SJSA1 (cell line): ENCODE data around the gene PIH1D1. TPM values are rescaled to one million over a fixed set of nuclear protein-coding genes. Genes with fewer than 3 reads are reported as not detected.
"Not testable (repeated sequence)": the region's sequence is repeated elsewhere in the genome, so short reads cannot be mapped to it uniquely, and the experiment has no call there.

ENCODE experiments used
- DNase-seq, 2 experiments: peaks; one replicate each; pipeline ENCODE4 v3.0.0-alpha.2; 2015 to 2020; ENCODE audit warnings: low spot score in 2 of 2, low read depth in 1 of 2
- H3K27ac ChIP-seq: fragments of 250-450 bp; sonication (Bioruptor Pico); 2 replicates; pipeline ENCODE4 v1.5.1; 2020; ENCODE audit warnings: mild to moderate bottlenecking, moderate library complexity
- H3K27me3 ChIP-seq: fragments of 250-450 bp; sonication (Bioruptor Pico); replicated peaks from 2 replicates; pipeline ENCODE4 v1.5.1; 2020; ENCODE audit warnings: mild to moderate bottlenecking, moderate library complexity
- H3K36me3 ChIP-seq: fragments of 250-450 bp; sonication (Bioruptor Pico); 2 replicates; pipeline ENCODE4 v1.5.1; 2020; ENCODE audit warnings: mild to moderate bottlenecking
- H3K4me1 ChIP-seq: fragments of 250-450 bp; sonication (Bioruptor Pico); replicated peaks from 2 replicates; pipeline ENCODE4 v1.6.1; 2021; ENCODE audit warnings: mild to moderate bottlenecking
- H3K4me3 ChIP-seq: fragments of 250-450 bp; sonication (Bioruptor Pico); 2 replicates; pipeline ENCODE4 v1.5.1; 2020; ENCODE audit warnings: mild to moderate bottlenecking
- H3K9me3 ChIP-seq: fragments of 250-450 bp; sonication (Bioruptor Pico); replicated peaks from 2 replicates; pipeline ENCODE4 v1.5.1; 2020; ENCODE audit warnings: mild to moderate bottlenecking
- total RNA-seq: library from RNA; depleted of rRNA; stranded (reverse); fragments of >200 nt; shearing (Covaris generic); gene quantifications from 2 replicates; pipeline ENCODE4 v1.2.3, GENCODE V29; 2014

Gene PIH1D1
- total RNA-seq, 1 experiment from 2014 or later, result 78.2 TPM

DNA sequence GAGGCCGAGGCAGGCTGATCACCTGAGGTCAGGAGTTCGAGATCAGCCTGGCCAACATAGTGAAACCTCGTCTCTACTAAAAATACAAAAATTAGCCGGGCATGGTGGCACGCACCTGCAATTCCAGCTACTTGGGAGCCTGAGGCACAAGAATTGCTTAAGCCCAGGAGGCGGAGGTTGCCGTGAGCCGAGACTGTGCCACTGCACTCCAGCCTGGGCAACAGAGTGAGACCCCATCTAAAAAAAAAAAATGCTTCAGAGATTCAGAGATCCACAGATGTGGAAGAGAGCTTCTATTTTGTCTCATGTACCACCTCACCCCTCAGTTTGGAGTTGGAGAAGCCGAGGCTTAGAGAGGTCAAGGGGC, 21.9 kb upstream of the PIH1D1 start:
- peaks cover 11% of the 10 kb centered on the region for H3K36me3 ChIP-seq
- peak overlapping the region; percentile 53 for H3K4me3 ChIP-seq
- not testable (repeated sequence) for H3K27ac ChIP-seq, H3K27me3 ChIP-seq, H3K4me1 ChIP-seq, DNase-seq, H3K9me3 ChIP-seq

DNA sequence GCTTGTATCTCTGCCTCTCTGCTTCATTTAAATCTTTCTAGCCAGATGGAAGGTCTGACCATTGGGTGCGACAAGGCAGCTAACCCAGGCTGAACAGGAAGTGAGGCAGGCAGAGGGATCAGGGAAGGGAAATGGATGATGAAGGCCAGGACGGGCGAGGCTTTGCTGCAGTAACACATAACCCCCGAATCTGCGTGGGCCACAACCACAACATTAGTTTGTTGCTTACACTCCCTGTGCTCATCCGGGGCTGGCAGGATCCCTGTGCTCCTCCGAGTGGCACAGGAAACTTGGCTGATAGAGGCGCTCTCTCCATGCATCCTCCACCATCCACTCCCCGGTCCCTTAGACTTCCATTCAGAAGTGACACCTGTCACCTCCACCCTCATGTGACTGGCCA, 21.3 kb upstream of the PIH1D1 start:
- peaks cover 11% of the 10 kb centered on the region for H3K36me3 ChIP-seq
- H3K27ac ChIP-seq, result no peak overlapping the region
- no peaks in the 10 kb centered on the region for H3K9me3 ChIP-seq
- no peaks in the 10 kb centered on the region for H3K27me3 ChIP-seq
- H3K4me3 ChIP-seq, result no peak overlapping the region
- peaks cover 4% of the 10 kb centered on the region for H3K4me1 ChIP-seq
- no peak for DNase-seq

DNA sequence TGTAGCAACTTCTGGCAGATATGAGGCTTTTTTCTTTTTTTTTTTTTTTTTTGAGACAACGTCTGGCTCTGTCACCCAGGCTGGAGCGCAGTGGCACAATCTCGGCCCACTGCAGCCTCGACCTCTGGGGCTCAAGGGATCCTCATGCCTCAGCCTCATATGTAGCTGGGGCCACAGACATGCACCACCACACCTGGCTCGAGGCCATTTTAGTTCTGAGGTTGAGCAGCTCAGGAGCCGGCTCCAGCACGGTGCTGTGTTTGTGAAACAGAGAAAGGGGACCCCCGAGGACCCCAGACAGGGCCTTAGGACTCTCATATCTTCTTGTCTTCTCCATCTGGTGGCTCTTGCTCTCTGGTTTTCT, 19.0 kb upstream of the PIH1D1 start:
- Histone ChIP-seq H3K27me3 (no peaks in the 10 kb centered on the region), H3K36me3 (peaks cover 16% of the 10 kb centered on the region), H3K9me3 (no peaks in the 10 kb centered on the region), H3K4me3 (no peak overlapping the region), H3K27ac (no peak overlapping the region), H3K4me1 (peaks cover 4% of the 10 kb centered on the region)
- no peak for DNase-seq

DNA sequence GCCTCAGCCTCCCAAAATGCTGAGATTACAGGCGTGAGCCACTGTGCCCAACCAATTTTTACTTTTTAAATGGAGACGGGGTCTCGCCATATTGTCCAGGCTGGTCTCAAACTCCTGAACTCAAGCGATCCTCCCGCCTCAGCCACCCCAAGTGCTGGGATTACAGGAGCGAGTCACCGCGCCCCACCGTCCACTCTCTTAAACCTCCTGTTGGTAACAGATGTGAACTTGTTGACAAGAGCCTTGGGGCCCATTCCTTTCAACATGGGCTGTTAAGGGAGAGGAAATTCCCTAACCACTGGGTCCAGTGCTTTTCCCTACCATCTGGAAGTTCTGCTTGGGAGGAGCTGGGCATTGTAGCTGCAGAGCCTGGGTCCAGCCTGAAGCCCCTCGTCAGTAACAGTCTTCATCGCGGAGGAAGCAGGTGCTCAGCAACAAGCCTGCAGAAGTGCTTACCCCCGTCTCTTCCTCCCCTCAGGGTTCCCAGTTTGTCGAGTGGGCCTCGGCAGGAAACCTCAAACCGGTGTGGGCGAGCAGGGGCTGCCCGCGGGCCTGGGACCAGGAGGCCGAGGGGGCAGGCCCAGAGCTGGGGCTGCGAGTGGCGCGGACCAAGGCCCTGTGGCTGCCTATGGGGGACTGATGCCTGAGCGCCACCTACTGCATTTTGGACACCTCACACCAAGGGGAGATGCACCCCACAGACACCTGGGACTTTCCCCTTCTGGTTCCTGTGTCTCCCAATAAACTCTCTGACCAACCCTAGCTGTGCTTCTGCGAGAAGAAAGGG, 18.4 kb upstream of the PIH1D1 start:
- H3K4me1 ChIP-seq, result peaks cover 4% of the 10 kb centered on the region
- DNase-seq, result no peak
- H3K27me3 ChIP-seq, result no peaks in the 10 kb centered on the region
- peaks cover 21% of the 10 kb centered on the region for H3K36me3 ChIP-seq
- H3K4me3 ChIP-seq, result no peak overlapping the region
- H3K27ac ChIP-seq, result no peak overlapping the region
- no peaks in the 10 kb centered on the region for H3K9me3 ChIP-seq

DNA sequence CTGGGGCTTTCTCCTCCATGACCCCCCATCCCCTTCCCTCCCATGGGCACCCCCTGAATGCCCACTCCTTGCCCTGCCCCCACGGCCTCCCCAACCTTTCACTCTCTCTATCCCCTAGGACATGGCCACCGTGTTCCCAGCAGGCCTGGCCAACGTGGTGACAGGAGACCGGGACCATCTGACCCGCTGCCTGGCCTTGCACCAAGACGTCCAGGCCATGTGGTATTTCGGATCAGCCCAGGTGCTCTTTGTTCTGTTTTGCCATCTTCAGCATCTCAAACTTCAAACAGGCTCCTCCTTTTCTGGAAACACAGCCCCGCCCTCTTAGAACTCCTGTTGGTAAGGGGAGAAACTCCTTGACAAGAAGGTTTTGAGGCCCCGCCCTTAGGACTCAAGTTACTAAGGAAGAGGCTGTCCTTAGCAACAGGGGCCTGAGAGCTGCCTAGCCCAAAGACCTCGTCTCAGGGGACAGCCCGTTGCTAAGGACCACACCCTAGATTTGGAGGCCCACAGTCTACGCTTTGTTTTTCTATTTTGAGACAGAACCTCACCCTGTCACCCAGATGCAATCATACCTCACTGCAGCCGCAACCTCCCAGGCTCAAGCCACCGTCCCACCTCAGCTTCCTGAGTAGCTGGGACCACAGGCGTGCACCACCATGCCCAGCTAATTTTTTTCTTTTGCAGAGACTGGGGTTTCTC, 17.3 kb upstream of the PIH1D1 start:
- H3K27me3 ChIP-seq, result no peaks in the 10 kb centered on the region
- H3K27ac ChIP-seq, result no peak overlapping the region
- peaks cover 4% of the 10 kb centered on the region for H3K4me1 ChIP-seq
- H3K4me3 ChIP-seq, result no peak overlapping the region
- no peaks in the 10 kb centered on the region for H3K9me3 ChIP-seq
- peaks cover 27% of the 10 kb centered on the region for H3K36me3 ChIP-seq
- no peak for DNase-seq

DNA sequence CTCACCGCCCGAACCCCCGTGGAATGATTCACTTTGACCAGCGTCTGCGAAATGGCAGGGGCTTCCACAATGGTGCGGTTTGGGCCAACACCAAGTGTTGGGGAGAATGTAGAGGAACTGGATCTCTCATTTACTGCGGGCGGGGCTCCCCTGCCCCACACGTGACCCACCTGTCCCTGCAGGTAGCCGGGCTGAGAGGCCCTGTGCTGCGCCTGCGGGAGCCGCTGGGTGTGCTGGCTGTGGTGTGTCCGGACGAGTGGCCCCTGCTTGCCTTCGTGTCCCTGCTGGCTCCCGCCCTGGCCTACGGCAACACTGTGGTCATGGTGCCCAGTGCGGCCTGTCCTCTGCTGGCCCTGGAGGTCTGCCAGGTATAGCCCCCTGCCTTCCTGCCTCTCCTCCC, 16.6 kb upstream of the PIH1D1 start:
- no peaks in the 10 kb centered on the region for H3K27me3 ChIP-seq

DNA sequence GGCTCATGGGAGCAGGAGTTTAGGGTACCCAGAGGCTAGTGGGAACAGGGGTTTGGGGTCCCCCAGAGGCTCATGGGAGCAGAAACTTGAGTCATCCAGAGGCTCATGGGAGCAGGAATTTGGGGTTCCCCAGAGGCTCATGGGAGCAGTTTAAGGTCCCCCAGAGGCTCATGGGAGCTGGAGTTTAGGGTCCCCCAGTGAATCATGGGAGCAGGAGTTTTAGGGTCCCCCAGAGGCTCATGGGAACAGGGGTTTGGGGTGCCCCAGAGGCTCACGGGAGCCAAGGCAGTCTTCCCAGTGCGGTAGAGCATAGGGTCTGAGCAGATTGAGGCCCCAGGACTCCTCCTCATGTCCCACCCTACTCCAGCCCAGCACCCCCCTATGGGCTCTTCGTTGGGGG, 13.8 kb upstream of the PIH1D1 start:
- no peak for DNase-seq
- Histone ChIP-seq H3K27me3 (no peaks in the 10 kb centered on the region), H3K4me1 (no peaks in the 10 kb centered on the region), H3K36me3 (peaks cover 29% of the 10 kb centered on the region), H3K9me3 (no peaks in the 10 kb centered on the region), H3K4me3 (no peak overlapping the region), H3K27ac (no peak overlapping the region)

More for the DNA sequence above, 16.6 kb upstream of the PIH1D1 start:
- H3K36me3 ChIP-seq, result peaks cover 29% of the 10 kb centered on the region
- H3K9me3 ChIP-seq, result no peaks in the 10 kb centered on the region
- H3K27ac ChIP-seq, result no peak overlapping the region
- no peak for DNase-seq
- H3K4me3 ChIP-seq, result no peak overlapping the region
- H3K4me1 ChIP-seq, result no peaks in the 10 kb centered on the region

DNA sequence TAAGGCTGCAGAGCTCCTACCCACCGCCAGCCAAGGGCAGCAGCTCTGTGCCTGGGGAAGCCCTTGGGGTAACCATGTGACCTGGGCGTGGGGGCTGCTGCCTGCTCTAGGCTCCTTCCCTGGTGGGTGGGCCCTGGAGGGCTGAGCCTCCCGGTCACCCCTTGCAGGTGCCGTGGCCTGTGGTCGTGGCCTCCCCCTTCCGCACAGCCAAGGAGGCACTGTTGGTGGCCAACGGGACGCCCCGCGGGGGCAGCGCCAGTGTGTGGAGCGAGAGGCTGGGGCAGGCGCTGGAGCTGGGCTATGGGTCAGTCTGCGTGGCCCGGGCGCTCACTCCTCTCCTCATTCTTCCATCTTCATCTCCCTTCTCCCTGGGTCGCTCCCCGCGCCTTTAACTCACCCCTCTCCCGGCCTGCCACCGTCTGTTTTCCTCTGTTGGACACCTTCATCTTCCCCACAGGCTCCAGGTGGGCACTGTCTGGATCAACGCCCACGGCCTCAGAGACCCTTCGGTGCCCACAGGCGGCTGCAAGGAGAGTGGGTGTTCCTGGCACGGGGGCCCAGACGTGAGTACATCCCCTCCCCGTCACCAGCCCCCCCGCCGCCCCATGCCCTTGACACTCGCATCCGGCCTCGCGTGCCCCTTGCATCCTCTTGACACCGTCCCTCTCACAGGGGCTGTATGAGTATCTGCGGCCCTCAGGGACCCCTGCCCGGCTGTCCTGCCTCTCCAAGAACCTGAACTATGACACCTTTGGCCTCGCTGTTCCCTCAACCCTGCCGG, 12.5 kb upstream of the PIH1D1 start:
- Histone ChIP-seq H3K9me3 (no peaks in the 10 kb centered on the region), H3K4me1 (no peaks in the 10 kb centered on the region), H3K4me3 (no peak overlapping the region), H3K36me3 (peaks cover 28% of the 10 kb centered on the region), H3K27ac (no peak overlapping the region), H3K27me3 (no peaks in the 10 kb centered on the region)
- DNase-seq, result no peak

DNA sequence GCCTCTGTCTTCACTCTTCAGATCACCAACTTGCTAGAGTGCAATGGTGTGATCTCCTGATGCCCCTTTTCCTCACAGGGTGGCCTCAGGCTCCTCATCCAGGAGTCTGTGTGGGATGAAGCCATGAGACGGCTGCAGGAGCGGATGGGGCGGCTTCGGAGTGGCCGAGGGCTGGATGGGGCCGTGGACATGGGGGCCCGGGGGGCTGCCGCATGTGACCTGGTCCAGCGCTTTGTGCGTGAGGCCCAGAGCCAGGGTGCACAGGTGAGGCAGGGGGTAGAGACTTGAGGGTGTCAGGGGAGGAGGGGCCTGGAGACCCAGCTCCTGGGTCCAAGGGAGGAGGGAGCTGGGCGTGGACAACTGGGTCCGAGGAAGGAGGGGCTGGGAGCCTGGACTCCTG, 10.9 kb upstream of the PIH1D1 start:
- Histone ChIP-seq H3K27ac (no peak overlapping the region), H3K9me3 (no peaks in the 10 kb centered on the region), H3K4me3 (no peak overlapping the region), H3K4me1 (no peaks in the 10 kb centered on the region), H3K36me3 (peaks cover 23% of the 10 kb centered on the region), H3K27me3 (no peaks in the 10 kb centered on the region)
- no peak for DNase-seq

DNA sequence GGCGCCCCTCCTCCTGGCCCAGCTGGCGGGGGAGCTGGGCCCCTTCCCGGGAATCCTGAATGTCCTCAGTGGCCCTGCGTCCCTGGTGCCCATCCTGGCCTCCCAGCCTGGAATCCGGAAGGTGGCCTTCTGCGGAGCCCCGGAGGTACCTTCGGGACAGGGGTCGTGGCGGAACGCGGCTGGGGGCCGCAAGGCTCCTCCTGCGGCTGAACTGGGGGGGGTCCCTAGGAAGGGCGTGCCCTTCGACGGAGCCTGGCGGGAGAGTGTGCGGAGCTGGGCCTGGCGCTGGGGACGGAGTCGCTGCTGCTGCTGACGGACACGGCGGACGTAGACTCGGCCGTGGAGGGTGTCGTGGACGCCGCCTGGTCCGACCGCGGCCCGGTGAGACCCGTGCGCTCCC, 10.0 kb upstream of the PIH1D1 start:
- DNase-seq, result no peak
- H3K27ac ChIP-seq, result no peak overlapping the region
- H3K9me3 ChIP-seq, result no peaks in the 10 kb centered on the region

DNA sequence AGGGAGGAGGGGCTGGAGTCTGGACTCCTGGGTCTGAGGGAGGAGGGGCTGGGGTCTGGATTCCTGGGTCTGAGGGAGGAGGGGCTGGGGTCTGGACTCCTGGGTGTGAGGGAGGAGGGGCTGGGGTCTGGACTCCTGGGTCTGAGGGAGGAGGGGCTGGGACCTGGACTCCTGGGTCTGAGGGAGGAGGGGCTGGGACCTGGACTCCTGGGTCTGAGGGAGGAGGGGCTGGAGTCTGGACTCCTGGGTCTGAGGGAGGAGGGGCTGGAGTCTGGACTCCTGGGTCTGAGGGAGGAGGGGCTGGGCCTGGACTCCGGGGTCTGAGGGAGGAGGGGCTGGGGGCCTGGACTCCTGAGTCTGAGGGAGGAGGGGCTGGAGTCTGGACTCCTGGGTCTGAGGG, 9.5 kb upstream of the PIH1D1 start:
- not testable (repeated sequence) for H3K9me3 ChIP-seq, DNase-seq, H3K4me1 ChIP-seq, H3K27ac ChIP-seq, H3K27me3 ChIP-seq, H3K4me3 ChIP-seq
- H3K36me3 ChIP-seq, result peaks cover 23% of the 10 kb centered on the region

More for the DNA sequence above, 10.0 kb upstream of the PIH1D1 start:
- H3K4me1 ChIP-seq, result peaks cover under 1% of the 10 kb centered on the region; the same call in 1 of the 2 replicates
- no peak overlapping the region for H3K4me3 ChIP-seq
- H3K27me3 ChIP-seq, result no peaks in the 10 kb centered on the region
- peaks cover 23% of the 10 kb centered on the region for H3K36me3 ChIP-seq

DNA sequence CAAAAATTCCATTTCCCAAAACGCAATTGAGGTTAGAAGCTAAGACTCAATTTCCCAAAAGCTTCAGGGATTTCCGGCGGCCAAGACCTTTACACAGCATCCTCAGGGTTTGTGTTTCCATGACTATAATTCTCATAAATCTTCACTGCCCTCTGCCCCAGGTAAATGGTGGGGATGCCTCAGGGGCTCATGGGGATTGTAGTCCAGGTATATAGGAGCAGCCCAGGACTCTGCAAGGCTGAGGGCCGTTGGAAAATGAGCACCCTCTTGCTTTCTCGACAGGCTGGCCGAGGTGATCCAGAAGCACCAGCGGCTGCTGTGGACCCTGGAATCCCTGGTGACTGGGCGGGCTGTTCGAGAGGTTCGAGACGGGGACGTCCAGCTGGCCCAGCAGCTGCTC, 7.8 kb upstream of the PIH1D1 start:
- no peaks in the 10 kb centered on the region for H3K27me3 ChIP-seq
- DNase-seq, result no peak
- H3K4me1 ChIP-seq, result peaks cover 17% of the 10 kb centered on the region
- peaks cover 12% of the 10 kb centered on the region for H3K36me3 ChIP-seq
- no peak overlapping the region for H3K27ac ChIP-seq
- no peaks in the 10 kb centered on the region for H3K9me3 ChIP-seq
- H3K4me3 ChIP-seq, result no peak overlapping the region

DNA sequence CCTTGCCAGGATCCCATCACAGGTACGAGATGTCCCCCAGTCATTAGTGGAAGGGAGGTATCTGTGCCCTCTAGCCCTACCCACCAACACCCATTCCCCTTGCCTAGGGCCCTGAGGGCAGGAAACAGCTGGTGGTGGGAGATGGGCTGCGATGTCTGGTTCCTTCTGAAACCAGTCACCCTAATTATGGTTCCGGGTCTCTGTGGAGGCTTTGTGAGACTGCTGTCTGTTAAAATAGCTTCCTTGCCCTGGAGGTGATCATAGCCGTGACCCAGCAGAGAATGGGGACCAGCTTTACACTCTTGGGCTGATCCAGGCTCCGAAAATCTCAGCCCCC, 6.9 kb upstream of the PIH1D1 start:
- Histone ChIP-seq H3K4me3 (no peak overlapping the region), H3K4me1 (peaks cover 22% of the 10 kb centered on the region), H3K9me3 (no peaks in the 10 kb centered on the region), H3K27me3 (no peaks in the 10 kb centered on the region), H3K27ac (no peak overlapping the region), H3K36me3 (peaks cover 5% of the 10 kb centered on the region)
- no peak for DNase-seq

DNA sequence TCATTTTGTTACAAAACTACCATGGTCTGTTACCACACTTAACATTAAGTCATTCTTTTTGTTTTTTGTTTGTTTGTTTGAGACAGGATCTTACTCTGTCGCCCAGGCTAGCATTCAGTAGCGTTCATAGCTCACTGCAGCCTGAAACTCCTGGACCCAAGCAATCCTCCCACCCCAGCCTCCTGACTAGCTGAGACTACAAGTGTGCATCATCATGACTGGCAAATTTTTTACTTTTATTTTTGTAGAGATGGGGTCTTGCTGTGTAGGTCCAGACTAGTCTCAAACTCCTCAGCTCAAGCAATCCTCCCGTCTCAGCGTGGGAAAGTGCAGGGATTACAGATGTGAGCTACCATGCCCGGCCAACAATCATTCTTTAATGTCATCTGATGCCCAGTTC, 4.7 kb upstream of the PIH1D1 start:
- DNase-seq, result peak in 1 of 2 experiments; percentile 31

More for the DNA sequence above, 4.7 kb upstream of the PIH1D1 start:
- H3K4me3 ChIP-seq, result no peak overlapping the region
- peaks cover 25% of the 10 kb centered on the region for H3K4me1 ChIP-seq
- peak overlapping the region; percentile 80 for H3K27ac ChIP-seq
- H3K27me3 ChIP-seq, result no peaks in the 10 kb centered on the region
- no peaks in the 10 kb centered on the region for H3K9me3 ChIP-seq
- H3K36me3 ChIP-seq, result peaks cover 5% of the 10 kb centered on the region
